Glutamatergic neuron (in vitro differentiated cells): ENCODE results near the gene TRAK1. TPM values are rescaled to one million over a fixed set of nuclear protein-coding genes. Genes with fewer than 3 reads are reported as not detected.

Experiments used
- DNase-seq: peaks from one replicate; pipeline ENCODE4 v3.0.0; 2022
- H3K27ac Mint-ChIP-seq: one replicate; pipeline ENCODE4 v1.8.0; 2020; ENCODE audit warnings: mild to moderate bottlenecking, mixed read lengths, inconsistent platforms; ENCODE audit not compliant: unreplicated experiment
- H3K27me3 Mint-ChIP-seq: one replicate; pipeline ENCODE4 v1.8.0; 2020; ENCODE audit warnings: mild to moderate bottlenecking, moderate library complexity, mixed read lengths, inconsistent platforms; ENCODE audit not compliant: unreplicated experiment
- H3K36me3 Mint-ChIP-seq: one replicate; pipeline ENCODE4 v1.8.0; 2020; ENCODE audit warnings: mild to moderate bottlenecking, mixed read lengths, inconsistent platforms; ENCODE audit not compliant: unreplicated experiment
- H3K4me1 Mint-ChIP-seq: one replicate; pipeline ENCODE4 v1.8.0; 2020; ENCODE audit warnings: mild to moderate bottlenecking, low read depth, mixed read lengths, inconsistent platforms; ENCODE audit not compliant: unreplicated experiment
- H3K4me3 Mint-ChIP-seq: one replicate; pipeline ENCODE4 v1.8.0; 2020; ENCODE audit warnings: mild to moderate bottlenecking, mixed read lengths, inconsistent platforms; ENCODE audit not compliant: unreplicated experiment
- H3K9me3 Mint-ChIP-seq: one replicate; pipeline ENCODE4 v1.8.0; 2020; ENCODE audit warnings: mild to moderate bottlenecking, moderate library complexity, mixed read lengths, inconsistent platforms; ENCODE audit not compliant: unreplicated experiment
- total RNA-seq: library from RNA; stranded (reverse); fragmentation: NEBNext Ultra II Directional; extraction: Animal tissue kit (Norgen Biotek cat#: 25700); gene quantifications from one replicate; pipeline ENCODE4 v1.2.1, GENCODE V29; 2021; ENCODE audit not compliant: unreplicated experiment
- TF ChIP-seq, protein P1 (sequence below): fragments of 200-600 bp; sonication (generic); IDR thresholded peaks from one replicate; pipeline ENCODE4 v1.5.0; 2021; ENCODE audit not compliant: partially characterized antibody, unreplicated experiment

Gene TRAK1
- total RNA-seq, 1 donor from 2014 or later = 308 TPM

DNA sequence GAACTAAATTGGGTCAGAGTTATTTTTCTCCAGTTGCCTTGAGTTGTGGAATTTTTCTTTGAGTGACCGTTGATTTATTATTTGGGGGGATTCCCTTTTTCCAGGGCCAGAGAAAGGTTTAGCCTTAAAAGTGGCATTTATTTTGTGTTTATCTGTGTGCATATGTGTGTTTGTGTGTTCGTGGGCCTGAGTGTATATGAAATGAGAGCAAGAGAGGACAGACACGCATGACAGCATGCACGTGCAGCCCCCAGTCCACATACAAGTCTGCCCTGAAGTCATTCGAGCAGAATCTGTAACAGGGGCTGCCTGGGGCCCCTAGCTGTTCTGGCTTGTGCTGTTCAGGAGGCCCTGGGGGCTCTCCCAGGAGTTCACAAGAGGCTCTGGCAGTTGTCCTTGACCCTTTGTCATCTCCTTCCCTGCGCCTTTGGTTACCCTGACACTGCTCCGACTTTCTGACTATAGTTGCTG is 18.3 kb upstream of the TRAK1 start:
- Mint-ChIP-seq H3K27me3 (peaks cover 12% of the 10 kb centered on the region), H3K36me3 (peaks cover 4% of the 10 kb centered on the region), H3K9me3 (peaks cover 22% of the 10 kb centered on the region), H3K4me3 (peak overlapping the region; percentile 68), H3K27ac (peak overlapping the region; percentile 69), H3K4me1 (peaks cover 48% of the 10 kb centered on the region)
- TF ChIP-seq, protein P1, sequence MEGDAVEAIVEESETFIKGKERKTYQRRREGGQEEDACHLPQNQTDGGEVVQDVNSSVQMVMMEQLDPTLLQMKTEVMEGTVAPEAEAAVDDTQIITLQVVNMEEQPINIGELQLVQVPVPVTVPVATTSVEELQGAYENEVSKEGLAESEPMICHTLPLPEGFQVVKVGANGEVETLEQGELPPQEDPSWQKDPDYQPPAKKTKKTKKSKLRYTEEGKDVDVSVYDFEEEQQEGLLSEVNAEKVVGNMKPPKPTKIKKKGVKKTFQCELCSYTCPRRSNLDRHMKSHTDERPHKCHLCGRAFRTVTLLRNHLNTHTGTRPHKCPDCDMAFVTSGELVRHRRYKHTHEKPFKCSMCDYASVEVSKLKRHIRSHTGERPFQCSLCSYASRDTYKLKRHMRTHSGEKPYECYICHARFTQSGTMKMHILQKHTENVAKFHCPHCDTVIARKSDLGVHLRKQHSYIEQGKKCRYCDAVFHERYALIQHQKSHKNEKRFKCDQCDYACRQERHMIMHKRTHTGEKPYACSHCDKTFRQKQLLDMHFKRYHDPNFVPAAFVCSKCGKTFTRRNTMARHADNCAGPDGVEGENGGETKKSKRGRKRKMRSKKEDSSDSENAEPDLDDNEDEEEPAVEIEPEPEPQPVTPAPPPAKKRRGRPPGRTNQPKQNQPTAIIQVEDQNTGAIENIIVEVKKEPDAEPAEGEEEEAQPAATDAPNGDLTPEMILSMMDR = no peak
- no peak for DNase-seq

DNA sequence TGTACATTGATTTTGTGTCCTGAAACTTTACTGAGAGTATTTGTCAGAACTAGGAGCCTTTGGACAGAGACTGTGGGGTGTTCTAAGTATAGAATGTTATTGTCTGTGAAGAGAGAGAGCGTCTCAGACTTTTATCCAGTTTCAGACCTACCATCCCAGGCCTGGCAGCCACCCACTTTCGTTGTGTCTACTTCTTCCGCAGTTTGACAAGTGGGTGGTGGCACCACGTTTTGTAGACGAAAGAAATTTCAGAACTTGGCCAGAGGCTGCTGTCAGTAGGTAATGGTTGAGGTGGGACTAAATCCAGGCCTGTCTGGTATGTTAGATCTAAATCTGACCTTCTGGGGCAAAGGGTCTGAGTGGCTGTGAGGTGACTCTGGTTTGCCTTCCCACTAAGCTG is 13.4 kb upstream of the TRAK1 start:
- peaks cover 19% of the 10 kb centered on the region for H3K27me3 Mint-ChIP-seq
- TF ChIP-seq, protein P1 = no peak
- peaks cover 25% of the 10 kb centered on the region for H3K9me3 Mint-ChIP-seq
- H3K4me3 Mint-ChIP-seq = peak overlapping the region; percentile 40
- no peak for DNase-seq
- peak overlapping the region; percentile 48 for H3K27ac Mint-ChIP-seq
- H3K4me1 Mint-ChIP-seq = peaks cover 60% of the 10 kb centered on the region
- H3K36me3 Mint-ChIP-seq = peaks cover 9% of the 10 kb centered on the region

DNA sequence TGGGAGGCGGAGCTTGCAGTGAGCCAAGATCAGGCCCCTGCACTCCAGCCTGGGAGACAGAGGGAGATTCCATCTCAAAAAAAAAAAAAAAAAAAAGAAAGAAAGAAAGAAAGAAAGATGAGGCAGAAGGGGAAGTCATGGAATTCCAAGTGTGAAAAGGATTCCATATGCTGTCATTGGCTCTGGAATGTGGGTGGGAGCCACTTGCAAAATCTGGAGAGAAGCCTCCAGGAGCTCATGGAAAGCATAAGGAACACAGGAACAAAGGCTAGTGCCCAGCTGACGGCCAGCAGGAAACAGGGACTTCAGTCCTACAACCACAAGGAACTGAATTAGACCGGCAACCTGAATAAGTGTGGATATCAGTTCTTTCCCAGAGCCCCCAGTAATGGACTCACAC is 12.5 kb upstream of the TRAK1 start:
- no peak for DNase-seq
- H3K4me3 Mint-ChIP-seq = peak overlapping the region; percentile 75

DNA sequence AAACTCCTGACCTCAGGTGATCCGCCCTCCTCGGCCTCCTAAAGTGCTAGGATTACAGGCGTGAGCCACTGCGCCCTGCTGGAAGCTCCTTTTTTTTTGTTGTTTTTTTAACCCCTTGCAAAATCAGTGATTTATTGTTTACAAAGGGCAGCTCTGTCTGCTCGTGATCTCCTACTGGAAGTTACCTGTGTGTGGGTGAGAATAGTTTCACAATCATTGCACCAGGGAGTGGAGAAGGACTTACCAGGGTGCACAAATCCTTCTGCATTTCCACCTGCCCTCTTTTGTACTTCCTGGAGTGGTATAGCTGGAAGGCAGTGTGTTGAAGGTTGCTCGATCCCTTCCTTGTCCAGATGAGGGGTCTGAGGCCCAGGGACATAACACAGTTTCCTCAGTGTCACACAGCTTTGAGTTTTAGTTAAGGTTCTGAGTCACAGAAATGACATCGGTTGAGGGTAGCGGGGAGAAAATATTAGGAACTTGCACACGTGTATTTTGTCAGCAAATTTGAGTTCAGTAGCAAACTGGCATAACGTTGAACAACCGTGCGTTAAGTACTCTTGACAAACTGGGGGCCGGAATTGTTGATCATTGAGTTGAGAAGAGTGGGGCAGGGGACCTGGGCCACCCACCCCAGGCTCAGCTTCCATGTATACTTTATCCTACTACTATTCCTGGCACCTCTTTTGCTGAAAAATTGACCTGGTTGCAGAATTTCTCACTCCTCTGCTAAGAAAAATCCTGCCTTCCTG is 11.3 kb upstream of the TRAK1 start:
- Mint-ChIP-seq H3K27me3 (peaks cover 14% of the 10 kb centered on the region), H3K4me1 (peaks cover 48% of the 10 kb centered on the region), H3K9me3 (peaks cover 27% of the 10 kb centered on the region), H3K27ac (peak overlapping the region; percentile 87), H3K4me3 (peak overlapping the region; percentile 78), H3K36me3 (peaks cover 9% of the 10 kb centered on the region)
- TF ChIP-seq, protein P1 = no peak
- no peak for DNase-seq

More for the DNA sequence above, 12.5 kb upstream of the TRAK1 start:
- peaks cover 56% of the 10 kb centered on the region for H3K4me1 Mint-ChIP-seq
- H3K27me3 Mint-ChIP-seq = peaks cover 15% of the 10 kb centered on the region
- H3K9me3 Mint-ChIP-seq = peaks cover 29% of the 10 kb centered on the region
- H3K27ac Mint-ChIP-seq = peak overlapping the region; percentile 82
- H3K36me3 Mint-ChIP-seq = peaks cover 9% of the 10 kb centered on the region
- TF ChIP-seq, protein P1 = no peak

DNA sequence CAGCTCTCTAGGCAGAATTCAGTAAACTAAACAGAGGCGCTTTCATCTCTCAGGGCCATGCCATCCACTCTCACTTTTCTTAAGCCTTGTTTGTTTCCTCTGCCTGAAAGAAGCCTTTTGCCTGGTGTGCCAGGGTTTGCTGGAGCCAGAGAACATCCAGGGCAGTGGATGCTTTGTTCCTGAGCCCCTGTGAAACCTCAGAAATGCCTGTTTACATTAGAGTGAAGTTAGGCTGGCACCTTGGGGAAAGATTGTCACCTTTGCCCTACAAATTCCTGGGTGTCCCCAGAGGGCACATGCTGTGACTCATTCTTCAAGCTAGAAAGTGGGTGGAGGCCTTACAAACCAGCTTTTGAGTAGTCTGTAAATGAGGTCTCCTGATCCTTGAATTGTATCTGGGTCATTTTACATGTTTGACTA is 10.7 kb upstream of the TRAK1 start:
- Mint-ChIP-seq H3K4me1 (peaks cover 49% of the 10 kb centered on the region), H3K4me3 (peak overlapping the region; percentile 78), H3K27ac (peak overlapping the region; percentile 87), H3K27me3 (peaks cover 14% of the 10 kb centered on the region), H3K36me3 (peaks cover 9% of the 10 kb centered on the region), H3K9me3 (peaks cover 30% of the 10 kb centered on the region)
- no peak for DNase-seq
- TF ChIP-seq, protein P1 = no peak
